Measurements from ENCODE around the gene LAGE3. TPM values are rescaled to one million over a fixed set of nuclear protein-coding genes. Genes with fewer than 3 reads are reported as not detected.
"Not testable (repeated sequence)": the region's sequence is repeated elsewhere in the genome, so short reads cannot be mapped to it uniquely, and the experiment has no call there.

LAGE3 gene
- total and polyA plus RNA-seq, 12 donors = 11.3 to 101 (median 41.7) TPM

DNA sequence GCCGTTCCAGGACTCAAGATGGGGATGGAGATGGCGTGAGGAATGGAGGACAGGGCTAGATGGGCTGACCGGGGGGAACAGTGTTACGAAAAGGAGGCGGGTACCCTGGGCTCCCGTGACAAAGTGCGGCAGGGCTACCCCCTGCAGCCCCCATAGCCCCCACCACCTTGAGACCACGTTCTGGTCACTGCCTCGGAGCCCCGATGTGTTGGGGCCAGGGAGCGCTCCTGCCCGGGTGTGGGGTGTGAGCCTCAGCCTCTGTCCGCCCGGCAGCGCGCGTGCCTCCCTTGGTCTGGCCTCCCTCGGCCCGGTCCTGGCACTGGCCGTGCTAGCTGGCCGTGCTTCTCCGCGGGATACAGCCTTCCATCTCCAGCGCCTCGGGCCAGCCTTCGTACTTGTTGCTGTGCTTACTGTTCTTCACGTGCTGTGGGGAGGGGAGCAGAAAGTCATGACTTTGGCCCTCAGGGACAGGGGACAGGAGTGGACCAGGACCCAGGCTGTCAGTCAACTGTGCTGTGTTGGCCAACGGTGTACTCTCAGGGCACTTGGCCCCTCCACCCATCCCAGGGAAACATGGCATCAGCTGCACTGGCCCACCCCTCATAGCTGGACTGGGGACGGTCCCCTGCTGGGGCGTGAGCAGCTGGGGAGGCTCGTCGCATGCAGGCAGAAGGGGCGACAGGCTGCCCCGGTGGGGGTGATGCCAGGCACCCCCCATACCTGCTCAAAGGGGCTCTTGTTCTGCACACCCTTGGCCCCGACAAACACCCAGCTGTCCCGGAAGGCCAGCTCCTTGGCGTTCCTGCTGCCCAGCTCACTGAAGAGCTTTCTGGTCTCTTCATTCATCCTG, 27.6 kb upstream of the LAGE3 start:
- 92 to 100% (median 93%) methylated on average over 6 to 37 of the region's 37 CpGs for WGBS, 4 donors
- DNase-seq = no peak
- Histone ChIP-seq H3K9me3 (replicated peaks in 1 of 3) (no peaks in the 10 kb centered on the region), H3K4me1 (replicated peaks in 1 of 2) (no peaks in the 10 kb centered on the region), H3K36me3 (replicated peaks in 1 of 2) (no peaks in the 10 kb centered on the region), H3K27ac (no peak overlapping the region), H3K27me3 (no peaks in the 10 kb centered on the region), H3K4me3 (no peak overlapping the region)
- TF ChIP-seq, protein P1, sequence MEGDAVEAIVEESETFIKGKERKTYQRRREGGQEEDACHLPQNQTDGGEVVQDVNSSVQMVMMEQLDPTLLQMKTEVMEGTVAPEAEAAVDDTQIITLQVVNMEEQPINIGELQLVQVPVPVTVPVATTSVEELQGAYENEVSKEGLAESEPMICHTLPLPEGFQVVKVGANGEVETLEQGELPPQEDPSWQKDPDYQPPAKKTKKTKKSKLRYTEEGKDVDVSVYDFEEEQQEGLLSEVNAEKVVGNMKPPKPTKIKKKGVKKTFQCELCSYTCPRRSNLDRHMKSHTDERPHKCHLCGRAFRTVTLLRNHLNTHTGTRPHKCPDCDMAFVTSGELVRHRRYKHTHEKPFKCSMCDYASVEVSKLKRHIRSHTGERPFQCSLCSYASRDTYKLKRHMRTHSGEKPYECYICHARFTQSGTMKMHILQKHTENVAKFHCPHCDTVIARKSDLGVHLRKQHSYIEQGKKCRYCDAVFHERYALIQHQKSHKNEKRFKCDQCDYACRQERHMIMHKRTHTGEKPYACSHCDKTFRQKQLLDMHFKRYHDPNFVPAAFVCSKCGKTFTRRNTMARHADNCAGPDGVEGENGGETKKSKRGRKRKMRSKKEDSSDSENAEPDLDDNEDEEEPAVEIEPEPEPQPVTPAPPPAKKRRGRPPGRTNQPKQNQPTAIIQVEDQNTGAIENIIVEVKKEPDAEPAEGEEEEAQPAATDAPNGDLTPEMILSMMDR (IDR thresholded peaks at IDR 0.05) = no peak
- TF ChIP-seq POLR2A (IDR thresholded peaks at IDR 0.05) = no peak
- intact Hi-C loops (cut with DNase I) = no loop called here

DNA sequence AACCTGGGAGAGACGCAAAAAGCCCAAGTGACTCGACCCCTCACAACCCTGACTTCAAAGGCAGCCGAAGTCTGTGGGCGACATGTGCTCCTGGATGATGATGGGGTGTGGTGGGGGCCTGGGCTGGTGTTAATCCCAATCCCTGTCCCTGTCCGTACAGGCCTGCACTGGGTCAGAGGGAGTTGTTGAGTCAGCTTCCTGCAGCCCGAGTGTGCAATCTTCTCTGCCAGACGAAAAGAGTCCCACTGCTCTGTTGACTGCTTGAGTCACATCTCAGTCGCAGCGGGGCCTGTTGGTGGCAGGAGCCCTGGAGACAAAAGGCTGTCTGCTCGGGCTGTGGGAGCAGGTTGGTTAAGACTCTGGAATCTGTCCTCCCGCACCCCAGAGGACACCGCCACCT, 26.7 kb upstream of the LAGE3 start:
- no peaks in the 10 kb centered on the region for H3K27me3 ChIP-seq
- peak overlapping the region in 1 of 5 donors; percentile 47 for H3K27ac ChIP-seq
- H3K9me3 ChIP-seq (replicated peaks in 1 of 3) = no peaks in the 10 kb centered on the region
- peak in 1 of 7 donors; percentile 73 for DNase-seq
- TF ChIP-seq, protein P1 (IDR thresholded peaks at IDR 0.05) = no peak
- TF ChIP-seq POLR2A (IDR thresholded peaks at IDR 0.05) = no peak
- no peak overlapping the region for H3K4me3 ChIP-seq
- no peaks in the 10 kb centered on the region for H3K36me3 ChIP-seq (replicated peaks in 1 of 2)
- 60 to 86% (median 84%) methylated on average over 6 to 12 of the region's 12 CpGs for WGBS, 4 donors
- intact Hi-C loops (cut with DNase I) = no loop called here
- H3K4me1 ChIP-seq (replicated peaks in 1 of 2) = no peaks in the 10 kb centered on the region

DNA sequence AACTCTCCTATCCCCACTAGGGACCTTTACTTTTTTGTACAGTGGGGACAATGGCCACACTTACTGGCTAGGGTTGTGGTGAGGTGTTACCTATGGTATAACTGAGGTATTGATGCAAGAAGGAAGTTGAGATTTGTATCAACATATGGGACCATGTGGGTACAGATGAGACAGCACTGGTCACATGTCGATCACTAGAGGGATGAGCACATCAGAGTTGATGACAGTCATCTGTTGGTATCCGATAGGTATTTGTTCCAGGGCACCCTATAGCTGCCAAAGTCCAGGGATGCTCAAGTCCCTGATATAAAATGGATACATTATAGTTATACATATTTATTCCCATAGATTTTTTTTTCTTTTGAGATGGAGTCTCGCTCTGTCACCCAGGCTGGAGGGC, 23.9 kb upstream of the LAGE3 start:
- Histone ChIP-seq H3K27me3 (no peaks in the 10 kb centered on the region), H3K4me3 (no peak overlapping the region), H3K36me3 (replicated peaks in 1 of 2) (no peaks in the 10 kb centered on the region), H3K4me1 (replicated peaks in 1 of 2) (no peaks in the 10 kb centered on the region), H3K9me3 (replicated peaks in 1 of 3) (no peaks in the 10 kb centered on the region), H3K27ac (no peak overlapping the region)
- WGBS, 4 donors = 79 to 94% (median 84%) methylated on average over 3 of the region's 3 CpGs
- intact Hi-C loops (cut with DNase I) = no loop called here
- DNase-seq = no peak
- TF ChIP-seq, protein P1 (IDR thresholded peaks at IDR 0.05) = no peak
- no peak for TF ChIP-seq POLR2A (IDR thresholded peaks at IDR 0.05)

DNA sequence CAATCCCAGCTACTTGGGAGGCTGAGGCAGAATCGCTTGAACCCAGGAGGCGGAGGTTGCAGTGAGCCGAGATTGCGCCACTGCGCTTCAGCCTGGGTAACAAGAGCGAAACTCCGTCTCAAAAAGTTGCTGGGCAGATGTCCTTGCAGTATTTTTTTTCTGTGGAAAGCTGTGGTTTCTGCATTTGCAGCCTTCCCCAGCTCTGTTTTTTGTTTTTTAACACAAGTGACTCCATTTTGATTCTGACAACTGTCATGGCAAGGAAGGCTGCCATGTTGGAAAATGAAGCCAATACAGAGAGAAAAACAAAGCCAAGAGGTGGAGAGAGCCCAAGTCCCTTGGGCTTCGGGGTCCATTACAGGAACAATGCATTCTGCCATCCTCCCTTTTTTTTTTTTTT, 23.0 kb upstream of the LAGE3 start:
- Histone ChIP-seq H3K27ac (no peak overlapping the region), H3K4me3 (no peak overlapping the region), H3K27me3 (no peaks in the 10 kb centered on the region), H3K36me3 (replicated peaks in 1 of 2) (no peaks in the 10 kb centered on the region), H3K4me1 (replicated peaks in 1 of 2) (no peaks in the 10 kb centered on the region), H3K9me3 (replicated peaks in 1 of 3) (no peaks in the 10 kb centered on the region)
- TF ChIP-seq, protein P1 (IDR thresholded peaks at IDR 0.05) = no peak
- TF ChIP-seq POLR2A (IDR thresholded peaks at IDR 0.05) = no peak
- no peak for DNase-seq
- intact Hi-C loops (cut with DNase I) = no loop called here
- 84 to 96% (median 87%) methylated on average over 6 to 8 of the region's 8 CpGs for WGBS, 4 donors

DNA sequence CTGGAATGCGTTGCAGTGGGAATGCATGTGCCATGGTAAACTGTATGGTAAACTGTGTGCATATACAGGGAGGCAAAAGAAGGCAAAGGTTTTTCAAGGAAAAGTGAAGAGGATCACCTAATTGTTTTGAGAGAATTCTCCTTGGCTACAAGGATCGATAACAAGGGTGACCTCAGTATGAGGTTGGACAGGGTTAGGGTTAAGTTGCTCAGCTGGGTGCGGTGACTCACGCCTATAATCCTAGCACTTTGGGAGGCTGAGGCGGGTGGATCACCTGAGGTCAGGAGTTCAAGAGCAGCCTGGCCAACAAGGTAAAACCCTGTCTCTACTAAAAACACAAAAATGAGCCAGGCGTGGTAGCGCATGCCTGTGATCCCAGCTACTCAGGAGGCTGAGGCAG, 22.3 kb upstream of the LAGE3 start:
- H3K36me3 ChIP-seq (replicated peaks in 1 of 2); H3K27ac ChIP-seq; H3K4me3 ChIP-seq; H3K4me1 ChIP-seq (replicated peaks in 1 of 2); intact Hi-C loops (cut with DNase I); DNase-seq; H3K27me3 ChIP-seq; H3K9me3 ChIP-seq (replicated peaks in 1 of 3): not testable (repeated sequence)
- WGBS, 4 donors = 82 to 90% (median 86%) methylated on average over 7 of the region's 7 CpGs

DNA sequence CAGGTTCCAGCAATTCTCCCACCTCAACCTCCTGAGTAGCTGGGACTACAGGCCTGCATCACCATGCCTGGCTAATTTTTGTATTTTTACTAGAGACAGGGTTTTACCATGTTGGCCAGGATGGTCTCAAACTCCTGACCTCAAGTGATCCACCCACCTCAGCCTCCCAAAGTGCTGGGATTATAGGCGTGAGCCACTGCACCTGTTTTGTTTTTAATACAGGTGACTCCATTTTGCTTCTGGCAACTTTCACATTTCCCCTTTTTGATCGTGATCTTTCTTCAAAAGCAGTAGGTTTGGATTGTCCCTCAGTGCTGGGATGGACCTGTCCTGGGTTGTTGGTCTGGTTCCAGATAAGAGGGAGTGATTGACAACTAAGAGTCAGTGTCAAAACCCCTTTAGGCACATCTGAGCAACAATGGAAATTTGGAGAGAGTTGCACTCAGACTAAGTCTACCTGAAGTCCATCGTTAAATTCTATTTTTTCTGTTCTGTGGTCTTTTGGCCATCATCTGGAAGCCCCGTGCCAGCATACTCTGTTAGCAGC, 17.6 kb upstream of the LAGE3 start:
- intact Hi-C loops (cut with DNase I); H3K4me3 ChIP-seq; H3K27ac ChIP-seq; H3K27me3 ChIP-seq; H3K4me1 ChIP-seq (replicated peaks in 1 of 2); H3K9me3 ChIP-seq (replicated peaks in 1 of 3); H3K36me3 ChIP-seq (replicated peaks in 1 of 2); DNase-seq: not testable (repeated sequence)
- WGBS, 4 donors = 67 to 87% (median 78%) methylated on average over 4 of the region's 4 CpGs
